IMR-90 (cell line): ENCODE measurements around the gene DUS2. TPM values are rescaled to one million over a fixed set of nuclear protein-coding genes. Genes with fewer than 3 reads are reported as not detected.

Experiments used
- ATAC-seq: fragments of 200-7000 bp; cut with Tn5 transposase; 2 replicates; pipeline ENCODE4 v1.9.1; 2020; ENCODE audit warnings: low read depth, mild to moderate bottlenecking, moderate library complexity
- BruUV-seq: library from RNA; stranded (reverse); fragments of 400-500 nt; replicated peaks from 2 replicates; lab custom pipeline; 2021; lab: Mats Ljungman, UMichigan
- CTCF ChIA-PET: fragments of 300-600 bp; formaldehyde crosslinking; extraction: SDS; loops from one replicate; lab custom pipeline; 2021; ENCODE audit warnings: antibody characterized with exemption; lab: Yijun Ruan, JAX
- POLR2A ChIA-PET: fragments of 300-600 bp; sonication (Branson Sonifier 250); formaldehyde crosslinking; loops from one replicate; lab custom pipeline; 2022; ENCODE audit warnings: antibody characterized with exemption; ENCODE audit not compliant: unreplicated experiment; lab: Charles Lee
- DNase-seq: peaks from one replicate; pipeline ENCODE4 v3.0.0; 2013
- H2AFZ ChIP-seq: replicated peaks from 2 replicates; pipeline ENCODE3; 2013; ENCODE audit warnings: low read length, mild to moderate bottlenecking; ENCODE audit not compliant: poor library complexity
- H2AK5ac ChIP-seq: 2 replicates; pipeline ENCODE4 v1.6.1; 2013; ENCODE audit warnings: low read depth, low read length, inconsistent platforms
- H2AK9ac ChIP-seq: replicated peaks from 2 replicates; pipeline ENCODE3; 2013; ENCODE audit warnings: mild to moderate bottlenecking, low read depth, low read length, moderate library complexity; ENCODE audit not compliant: poor library complexity
- H2BK120ac ChIP-seq: 2 replicates; pipeline ENCODE4 v1.6.1; 2013; ENCODE audit warnings: low read depth, low read length, inconsistent platforms
- H2BK15ac ChIP-seq: 3 replicates; pipeline ENCODE4 v1.6.1; 2013; ENCODE audit warnings: low read depth, low read length, inconsistent platforms
- H2BK20ac ChIP-seq: 2 replicates; pipeline ENCODE4 v1.6.1; 2013; ENCODE audit warnings: low read depth, mild to moderate bottlenecking, inconsistent platforms, low read length, moderate library complexity
- H2BK5ac ChIP-seq: 2 replicates; pipeline ENCODE4 v1.6.1; 2013; ENCODE audit warnings: mild to moderate bottlenecking, low read depth, low read length, inconsistent platforms; ENCODE audit not compliant: poor library complexity, severe bottlenecking
- H3K14ac ChIP-seq: replicated peaks from 2 replicates; pipeline ENCODE4 v1.6.1; 2013; ENCODE audit warnings: low read depth, low read length, inconsistent platforms
- H3K18ac ChIP-seq: 2 replicates; pipeline ENCODE4 v1.6.1; 2013; ENCODE audit warnings: low read depth, low read length, control low read depth
- H3K23ac ChIP-seq: 2 replicates; pipeline ENCODE4 v1.6.1; 2013; ENCODE audit warnings: low read depth, low read length, inconsistent platforms
- H3K27ac ChIP-seq: 2 replicates; pipeline ENCODE4 v1.5.1; 2013; ENCODE audit warnings: mild to moderate bottlenecking, control low read depth, low read length; ENCODE audit not compliant: insufficient read depth
- H3K27me3 ChIP-seq: 2 replicates; pipeline ENCODE4 v1.6.1; 2013; ENCODE audit warnings: low read length; ENCODE audit not compliant: control insufficient read depth, insufficient read depth
- H3K36me3 ChIP-seq: 2 replicates; pipeline ENCODE4 v1.6.1; 2013; ENCODE audit warnings: low read length, mixed read lengths; ENCODE audit not compliant: control insufficient read depth, insufficient read depth
- H3K4ac ChIP-seq: 2 replicates; pipeline ENCODE4 v1.6.1; 2013; ENCODE audit warnings: low read depth, low read length, inconsistent platforms
- H3K4me1 ChIP-seq: 2 replicates; pipeline ENCODE4 v1.6.1; 2013; ENCODE audit warnings: low read length, mixed read lengths; ENCODE audit not compliant: control insufficient read depth, insufficient read depth
- H3K4me2 ChIP-seq: 2 replicates; pipeline ENCODE4 v1.6.1; 2013; ENCODE audit warnings: low read depth, mild to moderate bottlenecking, control low read depth, low read length, moderate library complexity
- H3K4me3 ChIP-seq: 2 replicates; pipeline ENCODE4 v1.5.1; 2013; ENCODE audit warnings: low read depth, mild to moderate bottlenecking, control low read depth, low read length, moderate library complexity; ENCODE audit not compliant: insufficient read depth
- H3K56ac ChIP-seq: 2 replicates; pipeline ENCODE4 v1.6.1; 2013; ENCODE audit warnings: low read length, inconsistent platforms; ENCODE audit not compliant: insufficient read depth; ENCODE audit errors: extremely low read depth
- H3K79me1 ChIP-seq, 2 experiments: 2 replicates each; pipeline ENCODE4 v1.6.1; 2013; ENCODE audit warnings: low read length in 2 of 2, inconsistent platforms in 1 of 2, low read depth in 1 of 2
- H3K9ac ChIP-seq: 2 replicates; pipeline ENCODE4 v1.6.1; 2013; ENCODE audit warnings: low read depth, low read length, control low read depth
- H3K9me1 ChIP-seq: 2 replicates; pipeline ENCODE4 v1.6.1; 2013; ENCODE audit warnings: low read length, inconsistent platforms; ENCODE audit not compliant: insufficient read depth
- H3K9me3 ChIP-seq: 2 replicates; pipeline ENCODE4 v1.6.1; 2013; ENCODE audit warnings: low read length; ENCODE audit not compliant: control insufficient read depth, insufficient read depth
- H4K20me1 ChIP-seq: 2 replicates; pipeline ENCODE4 v1.6.1; 2013; ENCODE audit warnings: low read length, inconsistent platforms; ENCODE audit not compliant: insufficient read depth
- H4K5ac ChIP-seq: 2 replicates; pipeline ENCODE4 v1.6.1; 2013; ENCODE audit warnings: mild to moderate bottlenecking, low read depth, low read length, control low read depth
- H4K8ac ChIP-seq, 2 experiments: 2 replicates each; pipeline ENCODE4 v1.6.1; 2013; ENCODE audit warnings: low read depth in 2 of 2, low read length in 2 of 2, control low read depth in 1 of 2, inconsistent platforms in 1 of 2
- H4K91ac ChIP-seq: 2 replicates; pipeline ENCODE4 v1.6.1; 2013; ENCODE audit warnings: low read depth, low read length, inconsistent platforms; ENCODE audit not compliant: insufficient read depth
- CEBPB ChIP-seq: IDR thresholded peaks from 2 replicates; pipeline ENCODE4 v1.6.1; 2012; ENCODE audit warnings: low read depth, low read length, improper control_type of control experiment
- CHD1 ChIP-seq: IDR thresholded peaks from 2 replicates; pipeline ENCODE4 v1.6.1; 2012; ENCODE audit warnings: low read depth, low read length, improper control_type of control experiment
- POLR2A ChIP-seq: IDR thresholded peaks from 2 replicates; pipeline ENCODE4 v1.6.1; 2012; ENCODE audit warnings: mild to moderate bottlenecking, low read depth, low read length
- RAD21 ChIP-seq: IDR thresholded peaks from 2 replicates; pipeline ENCODE4 v1.6.1; 2012; ENCODE audit warnings: low read length, improper control_type of control experiment
- RFX5 ChIP-seq: IDR thresholded peaks from 2 replicates; pipeline ENCODE4 v1.8.0; 2012; ENCODE audit warnings: low read depth, mild to moderate bottlenecking, low read length, moderate library complexity
- WGBS, 2 experiments: methylation state at CpG; one replicate each; pipeline versions ENCODE4 v1.1.5 to v1.1.7; 2013; ENCODE audit warnings: missing lambda C conversion rate in 2 of 2; ENCODE audit not compliant: insufficient read length in 1 of 2; ENCODE audit errors: extremely low coverage in 2 of 2; 5-methylcytosine and 5-hydroxymethylcytosine counted together
- dilution Hi-C: fragments of 300-500 bp; cut with HindIII; formaldehyde crosslinking; loops from one replicate; pipeline ENCODE4 v1.14.3; 2018; ENCODE audit warnings: low sequenced_read_pairs; ENCODE audit not compliant: unreplicated experiment
- in situ Hi-C: fragments of 300-500 bp; cut with MboI; formaldehyde crosslinking; loops from 3 replicates; pipeline ENCODE4 v1.14.3; 2019; ENCODE audit warnings: low sequenced_read_pairs, inconsistent platforms, mixed read lengths
- intact Hi-C: fragments of 100-400 bp; cut with micrococcal nuclease; formaldehyde crosslinking; loops from 2 replicates; pipeline ENCODE4 v1.10.0; 2022
- polyA plus RNA-seq, 3 experiments: library from polyadenylated mRNA; depleted of rRNA; stranded (reverse); fragments of >200 nt; gene quantifications; 2 replicates each; pipeline ENCODE4 v1.2.3, GENCODE V29; 2012; ENCODE audit warnings: low replicate concordance in 1 of 3
- total RNA-seq: library from RNA; depleted of rRNA; stranded (reverse); fragments of >200 nt; gene quantifications from 2 replicates; pipeline ENCODE4 v1.2.3, GENCODE V29; 2012

DUS2 gene
- total and polyA plus RNA-seq, 2 of the 4 experiments (the other 2 are of a cell fraction): 15.8 to 30.5 TPM

DNA sequence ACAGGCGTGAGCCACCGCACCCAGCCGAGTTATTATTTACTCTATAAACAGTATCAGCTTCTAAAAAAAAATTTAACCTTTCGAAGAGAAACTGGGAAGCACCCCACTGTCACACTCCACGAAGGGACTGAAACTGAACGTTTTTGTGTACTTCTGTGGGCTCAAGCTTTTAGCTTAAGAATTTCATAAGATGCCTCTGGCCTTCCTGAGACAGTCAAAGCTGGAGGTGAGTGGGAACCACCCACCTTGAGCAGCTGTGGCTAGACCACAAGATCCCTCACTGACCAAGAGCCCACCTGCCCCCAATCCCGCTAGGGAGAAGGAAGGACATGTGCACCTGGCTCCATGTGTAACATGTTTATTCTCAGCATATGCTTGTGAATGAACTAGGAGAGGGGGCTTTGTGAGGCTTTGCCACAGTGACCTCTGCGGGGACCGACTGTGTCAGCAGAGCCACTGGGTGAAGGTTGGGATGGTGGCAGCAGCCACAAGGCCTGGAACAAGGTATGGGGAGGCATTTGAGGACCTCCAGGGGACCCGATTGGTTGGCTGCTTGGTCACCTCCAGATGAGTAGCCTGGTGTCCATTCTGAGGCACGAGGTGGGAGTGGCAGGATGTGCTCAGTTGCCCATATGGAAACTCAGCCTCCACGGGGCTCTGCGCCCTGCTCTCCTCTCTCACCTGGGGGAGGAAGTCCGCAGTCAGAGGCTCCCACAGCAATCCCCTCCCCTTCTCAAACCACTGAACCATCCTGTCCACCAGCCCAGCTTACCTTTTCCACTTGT is 47.6 kb upstream of the DUS2 start:
- Histone ChIP-seq H2BK20ac (no peak overlapping the region), H3K56ac (no peak overlapping the region), H4K91ac (no peak overlapping the region), H4K20me1 (no peaks in the 10 kb centered on the region; the same call in 1 of the 2 replicates), H3K27me3 (peaks cover 29% of the 10 kb centered on the region), H3K4ac (no peak overlapping the region), H3K9me3 (no peaks in the 10 kb centered on the region), H3K79me1 (no peaks in the 10 kb centered on the region), H3K27ac (no peak overlapping the region), H3K14ac (no peak overlapping the region), H2BK5ac (no peak overlapping the region), H3K4me3 (no peak overlapping the region), H2AK9ac (no peak overlapping the region), H4K8ac (no peak overlapping the region), H3K18ac (no peak overlapping the region), H2BK15ac (no peak overlapping the region), H4K5ac (no peak overlapping the region), H3K23ac (no peak overlapping the region), H2BK120ac (no peak overlapping the region), H3K9me1 (no peaks in the 10 kb centered on the region), H2AK5ac (no peak overlapping the region), H3K4me1 (no peaks in the 10 kb centered on the region), H3K36me3 (no peaks in the 10 kb centered on the region), H2AFZ (no peak overlapping the region), H3K9ac (no peak overlapping the region), H3K4me2 (no peak overlapping the region)
- TF ChIP-seq RFX5: no peak
- TF ChIP-seq CEBPB: no peak
- TF ChIP-seq POLR2A: no peak
- no peak for TF ChIP-seq CHD1
- TF ChIP-seq RAD21: no peak
- POLR2A ChIA-PET: no interaction called here
- intact Hi-C loops (no loop called here), in situ Hi-C loops (no loop called here), dilution Hi-C loops (no loop called here)
- BruUV-seq: no TSS peak
- 78% methylated on average over 4 of the region's 14 CpGs; no CpG with 5 or more reads in 1 of the 2 experiments for WGBS, 2 experiments
- CTCF ChIA-PET: no interaction called here
- ATAC-seq: no peak
- DNase-seq: no peak
